Umbilical cord (tissue), 2 donors: ENCODE data around the gene MAPK13. TPM values are rescaled to one million over a fixed set of nuclear protein-coding genes. Genes with fewer than 3 reads are reported as not detected.
A peak's percentile ranks its signal among the peaks of the same experiment; 100 is the strongest.
"Not testable (repeated sequence)": the region's sequence is repeated elsewhere in the genome, so short reads cannot be mapped to it uniquely, and the experiment has no call there.

Experiments
- DNase-seq: peaks from one replicate; pipeline ENCODE4 v3.0.0-alpha.2; 2015; ENCODE audit warnings: low spot score
- total RNA-seq: library from RNA; depleted of rRNA; stranded (reverse); fragments of >200 nt; gene quantifications from one replicate; pipeline ENCODE4 v1.2.3, GENCODE V29; 2014; ENCODE audit warnings: low replicate concordance; ENCODE audit not compliant: insufficient read depth

Gene MAPK13
- 19.3 TPM for total RNA-seq

- DNase-seq = no peak
These were observed at the start of gene MAPK13 for GRCh38 chr6:36129941-36130666. TSS of gene MAPK13 (plus strand) at chr6:36130513. CDS start at chr6:36130583, 70 bp downstream.

- DNase-seq = no peak
These were observed 48.0 kb upstream of the MAPK13 start for GRCh38 chr6:36082318-36082717.

- no peak for DNase-seq
These were observed 46.9 kb upstream of the MAPK13 start for GRCh38 chr6:36083446-36083845.

GRCh38 chr6:36088204-36088603, 42.1 kb upstream of the MAPK13 start:
- DNase-seq = not testable (repeated sequence)

- no peak for DNase-seq
These were observed 41.3 kb upstream of the MAPK13 start for GRCh38 chr6:36089048-36089447.

GRCh38 chr6:36094238-36094637, 36.1 kb upstream of the MAPK13 start:
- DNase-seq = no peak

GRCh38 chr6:36094753-36095496, 35.4 kb upstream of the MAPK13 start:
- DNase-seq = peak; percentile 82

- DNase-seq = no peak
These were observed 34.6 kb upstream of the MAPK13 start for GRCh38 chr6:36095497-36096391.

- no peak for DNase-seq
These were observed 31.9 kb upstream of the MAPK13 start for GRCh38 chr6:36098253-36098919.

GRCh38 chr6:36098920-36099647, 31.2 kb upstream of the MAPK13 start:
- DNase-seq = peak; percentile 68

- DNase-seq = peak; percentile 47
These were observed 30.3 kb upstream of the MAPK13 start for GRCh38 chr6:36099869-36100483.

GRCh38 chr6:36101691-36102090, 28.6 kb upstream of the MAPK13 start:
- DNase-seq = no peak

GRCh38 chr6:36102853-36103252, 27.5 kb upstream of the MAPK13 start:
- DNase-seq = no peak

- peak; percentile 55 for DNase-seq
These were observed 25.5 kb upstream of the MAPK13 start for GRCh38 chr6:36104836-36105235.

GRCh38 chr6:36109092-36109491, 21.2 kb upstream of the MAPK13 start:
- no peak for DNase-seq

- DNase-seq = no peak
These were observed 20.3 kb upstream of the MAPK13 start for GRCh38 chr6:36110050-36110449.

GRCh38 chr6:36110863-36111262, 19.4 kb upstream of the MAPK13 start:
- DNase-seq = no peak

GRCh38 chr6:36111526-36111925, 18.8 kb upstream of the MAPK13 start:
- no peak for DNase-seq

GRCh38 chr6:36113049-36113448, 17.3 kb upstream of the MAPK13 start:
- DNase-seq = no peak

- DNase-seq = no peak
These were observed 16.6 kb upstream of the MAPK13 start for GRCh38 chr6:36113703-36114102.
